ENCODE results near the gene PRR16. TPM values are rescaled to one million over a fixed set of nuclear protein-coding genes. Genes with fewer than 3 reads are reported as not detected.

Gene PRR16
- total RNA-seq, 2 donors from 2014 or later, result 3.5 to 13.4 TPM

DNA sequence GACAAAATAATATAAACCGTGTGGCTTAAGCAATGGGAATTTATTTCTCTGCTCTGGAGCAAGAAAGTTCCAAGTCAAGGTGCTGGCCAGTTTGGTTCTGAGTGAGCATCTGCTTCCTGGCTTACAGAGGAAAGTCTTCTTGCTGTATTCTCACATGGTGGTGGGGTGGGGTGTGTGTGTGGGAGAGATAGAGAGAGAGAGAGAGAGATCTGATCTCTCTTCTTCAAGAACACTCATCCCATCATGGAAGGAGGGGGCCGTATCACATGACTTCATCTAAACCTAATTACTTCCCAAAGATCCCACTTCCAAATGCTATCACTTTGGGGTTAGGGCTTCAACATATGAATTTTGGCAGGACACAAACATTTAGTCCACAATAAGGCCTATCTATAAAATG lies 91.2 kb downstream of the PRR16 start:
- Histone ChIP-seq H3K9me3 (no peaks in the 10 kb centered on the region), H3K4me1 (replicated peaks) (no peaks in the 10 kb centered on the region), H3K4me3 (no peak overlapping the region), H3K27ac (no peak overlapping the region), H3K36me3 (no peaks in the 10 kb centered on the region), H3K27me3 (replicated peaks; ENCODE audit: insufficient read depth) (no peaks in the 10 kb centered on the region)
- WGBS, result 91% methylated on average over 2 of the region's 2 CpGs
- no peak for DNase-seq (ENCODE audit: low spot score)
- intact Hi-C loops (cut with DNase I), result no loop called here
- TF ChIP-seq, protein P1, sequence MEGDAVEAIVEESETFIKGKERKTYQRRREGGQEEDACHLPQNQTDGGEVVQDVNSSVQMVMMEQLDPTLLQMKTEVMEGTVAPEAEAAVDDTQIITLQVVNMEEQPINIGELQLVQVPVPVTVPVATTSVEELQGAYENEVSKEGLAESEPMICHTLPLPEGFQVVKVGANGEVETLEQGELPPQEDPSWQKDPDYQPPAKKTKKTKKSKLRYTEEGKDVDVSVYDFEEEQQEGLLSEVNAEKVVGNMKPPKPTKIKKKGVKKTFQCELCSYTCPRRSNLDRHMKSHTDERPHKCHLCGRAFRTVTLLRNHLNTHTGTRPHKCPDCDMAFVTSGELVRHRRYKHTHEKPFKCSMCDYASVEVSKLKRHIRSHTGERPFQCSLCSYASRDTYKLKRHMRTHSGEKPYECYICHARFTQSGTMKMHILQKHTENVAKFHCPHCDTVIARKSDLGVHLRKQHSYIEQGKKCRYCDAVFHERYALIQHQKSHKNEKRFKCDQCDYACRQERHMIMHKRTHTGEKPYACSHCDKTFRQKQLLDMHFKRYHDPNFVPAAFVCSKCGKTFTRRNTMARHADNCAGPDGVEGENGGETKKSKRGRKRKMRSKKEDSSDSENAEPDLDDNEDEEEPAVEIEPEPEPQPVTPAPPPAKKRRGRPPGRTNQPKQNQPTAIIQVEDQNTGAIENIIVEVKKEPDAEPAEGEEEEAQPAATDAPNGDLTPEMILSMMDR (IDR thresholded peaks at IDR 0.05), result no peak
- TF ChIP-seq POLR2AphosphoS5 (IDR thresholded peaks at IDR 0.05), result no peak
- no peak for TF ChIP-seq POLR2A (IDR thresholded peaks at IDR 0.05)

- Histone ChIP-seq H3K36me3 (no peaks in the 10 kb centered on the region), H3K27ac (no peak overlapping the region), H3K9me3 (no peaks in the 10 kb centered on the region), H3K27me3 (replicated peaks; ENCODE audit: insufficient read depth) (no peaks in the 10 kb centered on the region), H3K4me1 (replicated peaks) (no peaks in the 10 kb centered on the region), H3K4me3 (no peak overlapping the region)
- 91% methylated on average over 4 of the region's 4 CpGs for WGBS
- no peak for DNase-seq (ENCODE audit: low spot score)
- TF ChIP-seq POLR2AphosphoS5 (IDR thresholded peaks at IDR 0.05), result no peak
- TF ChIP-seq, protein P1 (IDR thresholded peaks at IDR 0.05), result no peak
- no peak for TF ChIP-seq POLR2A (IDR thresholded peaks at IDR 0.05)
- intact Hi-C loops (cut with DNase I), result no loop called here
Measured at GRCh38 chr5:120564013-120564412, 99.9 kb downstream of the PRR16 start.

DNA sequence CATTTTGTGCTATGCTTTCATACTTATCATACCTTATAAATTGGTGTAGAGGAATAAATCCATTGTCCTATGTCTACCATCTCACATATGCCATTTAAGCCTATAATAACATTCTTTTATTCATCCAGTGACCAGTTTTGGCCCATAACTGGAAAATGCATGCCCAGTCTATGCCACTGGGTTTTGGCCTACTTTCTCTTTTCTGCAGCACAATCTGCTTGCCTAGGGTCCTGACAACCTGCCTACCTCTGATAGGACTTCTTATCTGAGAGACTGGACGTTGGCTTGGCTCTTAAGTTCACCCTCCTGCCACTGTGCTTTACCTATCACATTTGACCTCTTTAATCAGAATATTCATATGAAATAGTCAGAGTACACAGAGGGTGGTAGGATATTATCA lies 103.0 kb downstream of the PRR16 start:
- Histone ChIP-seq H3K27ac (no peak overlapping the region), H3K36me3 (no peaks in the 10 kb centered on the region), H3K27me3 (replicated peaks; ENCODE audit: insufficient read depth) (no peaks in the 10 kb centered on the region), H3K9me3 (no peaks in the 10 kb centered on the region), H3K4me3 (no peak overlapping the region), H3K4me1 (replicated peaks) (no peaks in the 10 kb centered on the region)
- 89% methylated on average over 1 of the region's 1 CpG for WGBS
- no peak for DNase-seq (ENCODE audit: low spot score)
- intact Hi-C loops (cut with DNase I), result no loop called here
- TF ChIP-seq POLR2A (IDR thresholded peaks at IDR 0.05), result no peak
- TF ChIP-seq, protein P1 (IDR thresholded peaks at IDR 0.05), result no peak
- TF ChIP-seq POLR2AphosphoS5 (IDR thresholded peaks at IDR 0.05), result no peak

- intact Hi-C loops (cut with DNase I), result no loop called here
- Histone ChIP-seq H3K27me3 (replicated peaks; ENCODE audit: insufficient read depth) (no peaks in the 10 kb centered on the region), H3K4me1 (replicated peaks) (no peaks in the 10 kb centered on the region), H3K27ac (no peak overlapping the region), H3K36me3 (no peaks in the 10 kb centered on the region), H3K9me3 (no peaks in the 10 kb centered on the region), H3K4me3 (no peak overlapping the region)
- WGBS, result 93% methylated on average over 4 of the region's 4 CpGs
- TF ChIP-seq POLR2AphosphoS5 (IDR thresholded peaks at IDR 0.05), result no peak
- TF ChIP-seq POLR2A (IDR thresholded peaks at IDR 0.05), result no peak
- TF ChIP-seq, protein P1 (IDR thresholded peaks at IDR 0.05), result no peak
- no peak for DNase-seq (ENCODE audit: low spot score)
Measured at GRCh38 chr5:120567921-120568320, 103.8 kb downstream of the PRR16 start.

DNA sequence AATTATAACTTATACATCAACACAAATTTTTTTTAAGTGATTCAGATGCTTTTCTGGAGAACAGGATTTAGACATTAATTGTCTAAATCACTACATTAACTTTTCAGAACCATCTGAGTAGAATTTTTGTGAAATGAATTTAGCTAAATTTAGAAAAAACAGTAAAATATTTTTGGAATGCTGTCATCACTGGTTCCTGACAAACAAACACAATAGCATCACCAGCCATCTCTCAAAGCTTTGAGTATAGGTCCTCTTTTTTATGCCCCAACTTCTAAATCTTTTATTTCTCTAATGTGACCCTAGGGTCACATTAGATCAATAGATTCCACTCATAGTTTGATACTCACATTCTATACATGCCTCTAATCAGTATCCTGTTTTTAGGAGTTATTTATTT lies 104.6 kb downstream of the PRR16 start:
- Histone ChIP-seq H3K9me3 (no peaks in the 10 kb centered on the region), H3K36me3 (no peaks in the 10 kb centered on the region), H3K27ac (no peak overlapping the region), H3K4me3 (no peak overlapping the region), H3K4me1 (replicated peaks) (no peaks in the 10 kb centered on the region), H3K27me3 (replicated peaks; ENCODE audit: insufficient read depth) (no peaks in the 10 kb centered on the region)
- no peak for DNase-seq (ENCODE audit: low spot score)
- intact Hi-C loops (cut with DNase I), result no loop called here
- TF ChIP-seq POLR2AphosphoS5 (IDR thresholded peaks at IDR 0.05) (no peak), POLR2A (IDR thresholded peaks at IDR 0.05) (no peak)
- TF ChIP-seq, protein P1 (IDR thresholded peaks at IDR 0.05), result no peak
